Epidermal melanocyte (primary cell): ENCODE data around the gene KITLG.
"Not testable (repeated sequence)": the region's sequence is repeated elsewhere in the genome, so short reads cannot be mapped to it uniquely, and the experiment has no call there.

Source experiments
- DNase-seq: peaks from one replicate; pipeline ENCODE4 v3.0.0; 2011; ENCODE audit warnings: low spot score; ENCODE audit not compliant: insufficient read length

KITLG gene

GRCh38 chr12:88576866-88577265 is 3.4 kb downstream of the KITLG start:
- no peak for DNase-seq

DNA sequence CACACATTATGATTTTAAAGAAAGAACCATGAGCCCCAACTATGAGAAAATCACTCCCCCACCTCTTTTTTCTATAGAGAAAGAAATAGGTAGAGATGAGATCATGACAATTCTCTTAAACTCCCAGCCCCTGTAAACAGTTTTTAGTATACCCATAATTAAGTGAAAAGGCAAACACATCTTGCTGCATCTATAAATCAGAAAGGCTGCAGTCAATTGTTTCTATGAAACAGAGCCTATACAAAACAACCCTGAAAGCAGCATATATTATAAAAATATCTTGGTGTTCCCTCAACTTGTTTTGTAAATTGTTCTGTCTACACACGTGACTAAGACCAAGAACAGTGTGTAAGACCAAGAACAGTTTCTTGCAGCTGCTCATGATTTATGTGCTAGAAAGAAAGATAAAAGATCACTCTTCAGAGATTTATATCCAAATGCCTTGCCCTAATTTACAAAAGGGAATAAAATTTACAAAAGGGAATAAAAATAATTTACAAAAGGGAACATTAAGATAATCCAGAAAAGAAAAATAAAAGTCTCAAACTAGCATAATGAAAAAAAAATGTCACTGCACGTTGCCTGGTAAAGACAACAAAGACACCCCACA is 4.8 kb downstream of the KITLG start:
- no peak for DNase-seq

DNA sequence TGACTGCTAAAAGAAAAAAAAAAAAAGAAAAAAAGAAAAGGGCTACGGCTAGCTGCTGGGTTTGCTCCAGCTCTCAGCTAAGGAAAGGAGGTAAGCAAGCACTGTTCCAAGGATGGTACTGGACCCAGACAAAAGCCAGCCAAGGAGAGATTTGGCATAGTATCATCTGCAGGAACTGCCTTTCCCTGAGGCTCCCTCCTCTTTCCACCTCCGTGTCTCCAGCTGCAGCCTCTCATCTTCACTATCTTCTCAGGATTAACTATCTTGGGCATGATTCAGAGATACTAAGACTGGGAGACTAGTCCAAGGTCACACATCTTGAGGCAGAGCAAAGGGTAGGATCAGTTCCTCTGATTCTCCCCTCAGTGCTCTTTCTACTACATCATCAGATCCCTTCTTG is 6.0 kb downstream of the KITLG start:
- DNase-seq = no peak

DNA sequence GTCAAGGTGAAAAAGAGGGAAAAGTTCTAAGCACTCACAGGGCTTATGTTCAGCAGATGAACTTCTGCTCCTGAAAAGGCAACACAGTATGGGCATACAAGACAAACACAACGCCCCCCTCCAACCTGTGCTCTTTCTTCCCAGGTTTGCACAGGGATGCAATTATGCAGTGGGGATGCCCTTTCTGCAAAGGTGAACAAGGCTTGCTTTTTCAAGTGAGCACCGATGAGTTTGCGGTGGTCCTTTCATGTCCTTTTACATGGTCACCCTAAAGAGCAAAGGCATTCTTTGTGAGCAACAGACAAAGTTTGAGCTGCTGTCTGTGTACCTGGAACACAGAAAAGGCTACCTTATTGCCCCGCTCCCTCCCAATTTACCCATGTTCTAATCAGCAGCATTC is 6.7 kb downstream of the KITLG start:
- no peak for DNase-seq

- no peak for DNase-seq
Observed at GRCh38 chr12:88572781-88573549, 7.3 kb downstream of the KITLG start.

DNA sequence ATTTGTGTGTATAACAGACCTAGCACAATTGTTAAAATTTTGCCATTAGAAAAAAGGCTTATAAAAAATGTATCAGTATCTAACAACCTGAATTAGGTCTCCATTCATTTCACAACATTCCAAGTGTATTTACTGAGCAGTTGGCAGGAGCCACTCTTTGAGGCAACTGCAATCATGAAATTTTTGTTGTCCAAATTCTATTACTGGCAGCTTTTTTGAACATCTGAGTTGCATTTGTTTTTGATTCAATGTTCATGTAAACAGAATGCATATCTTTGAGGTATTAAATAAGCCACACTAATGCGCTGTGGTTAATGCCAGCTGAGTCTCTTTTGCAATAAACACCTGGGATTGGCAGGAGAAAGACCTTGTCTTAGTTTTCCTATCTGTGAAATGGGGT is 8.7 kb downstream of the KITLG start:
- DNase-seq = no peak

GRCh38 chr12:88570103-88570502 is 10.2 kb downstream of the KITLG start:
- no peak for DNase-seq

DNA sequence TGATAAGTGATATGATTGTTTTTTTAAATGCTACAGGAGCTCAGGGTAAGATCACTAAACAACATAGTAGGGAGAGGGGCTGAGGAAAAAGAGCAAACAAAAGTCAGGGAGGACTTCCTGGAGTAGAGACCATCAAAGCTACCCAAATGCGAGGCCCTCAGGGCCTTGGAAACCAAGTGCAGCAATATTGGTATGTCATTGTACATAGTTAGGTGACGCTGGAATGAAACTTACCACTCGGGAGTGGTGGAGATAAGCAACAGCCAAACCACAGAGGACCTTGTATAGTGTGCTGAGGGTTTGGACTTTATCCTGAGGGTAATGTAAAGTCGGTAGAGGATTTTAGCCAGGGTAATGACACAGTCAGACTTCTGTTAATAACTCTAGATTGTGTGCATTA is 13.8 kb downstream of the KITLG start:
- DNase-seq = no peak

DNA sequence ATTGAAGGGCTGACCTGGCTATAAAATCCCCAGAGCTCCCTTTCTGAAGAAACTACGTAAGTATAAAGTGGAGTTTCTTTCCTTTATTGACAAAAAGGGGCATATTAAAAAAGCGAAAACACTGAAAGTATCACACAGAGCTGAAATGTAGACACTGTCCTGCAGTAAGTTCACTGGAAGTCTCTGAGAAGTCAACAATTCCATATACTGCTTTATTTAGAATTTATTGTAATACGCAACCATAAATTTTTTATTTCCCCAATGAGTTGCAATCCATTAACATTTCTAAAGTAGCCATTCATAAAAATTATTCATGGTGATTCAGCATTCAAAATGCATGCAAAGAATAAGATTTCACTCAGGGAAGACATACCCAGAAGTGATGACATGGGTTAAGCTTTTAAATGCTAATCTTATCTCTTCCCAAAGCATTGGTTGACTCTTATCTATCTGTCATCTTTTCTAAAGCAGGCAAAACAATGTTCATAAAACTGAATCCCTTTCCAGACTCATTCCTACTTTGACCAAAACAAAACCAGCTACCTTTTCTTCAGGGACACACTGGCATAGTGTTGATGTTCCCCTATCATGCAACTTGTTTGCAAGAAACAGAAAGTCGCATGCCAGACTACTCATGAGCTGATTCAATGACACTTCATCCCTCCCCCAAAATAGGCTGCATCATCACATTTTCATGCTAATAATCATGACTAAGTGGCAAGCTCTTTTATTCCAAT is 17.3 kb downstream of the KITLG start:
- DNase-seq = no peak

- no peak for DNase-seq
Observed at GRCh38 chr12:88562151-88562550, 18.1 kb downstream of the KITLG start.

DNA sequence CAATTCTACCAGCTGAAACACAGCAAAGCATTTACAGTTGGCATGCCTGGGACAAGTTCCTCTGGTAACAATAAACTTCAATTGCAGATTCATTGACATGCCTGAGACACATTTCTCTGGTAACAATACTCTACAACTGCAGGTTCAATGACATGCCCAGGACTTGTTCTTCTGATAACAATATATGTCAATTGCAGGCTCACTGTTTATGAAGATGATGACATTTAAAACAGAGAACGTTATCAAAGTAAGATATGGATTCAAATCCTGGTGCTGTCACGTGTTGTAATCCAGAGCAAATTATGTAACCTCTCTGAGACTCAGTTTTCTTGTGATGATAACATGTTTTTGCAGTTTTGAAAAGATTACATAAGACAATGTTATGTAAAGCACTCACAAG is 20.5 kb downstream of the KITLG start:
- DNase-seq = no peak

DNA sequence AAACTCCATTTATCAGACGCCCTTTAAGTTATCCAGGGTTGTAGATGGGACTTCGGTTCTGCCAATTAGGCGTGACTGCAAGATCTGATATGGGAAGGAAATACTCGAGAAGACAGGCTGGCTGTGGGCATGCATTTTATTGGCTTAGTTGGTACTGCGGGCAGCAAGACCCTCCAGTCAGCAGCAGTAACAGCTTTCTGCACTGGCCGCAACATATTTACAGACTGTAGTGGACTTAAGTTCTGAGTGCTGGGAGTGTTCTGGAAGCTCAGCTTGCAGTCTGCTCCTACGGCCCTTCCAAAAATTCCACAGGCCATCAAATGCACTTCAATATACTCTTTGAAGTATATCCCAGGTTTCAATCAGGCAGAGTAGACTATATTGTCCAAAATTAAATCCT is 21.1 kb downstream of the KITLG start:
- no peak for DNase-seq

- DNase-seq = no peak
Observed at GRCh38 chr12:88558340-88558867, 21.9 kb downstream of the KITLG start.

GRCh38 chr12:88556213-88556774 is 24.0 kb downstream of the KITLG start:
- DNase-seq = no peak

- DNase-seq = peak; percentile 28
Observed at GRCh38 chr12:88553941-88554658, 26.2 kb downstream of the KITLG start.

DNA sequence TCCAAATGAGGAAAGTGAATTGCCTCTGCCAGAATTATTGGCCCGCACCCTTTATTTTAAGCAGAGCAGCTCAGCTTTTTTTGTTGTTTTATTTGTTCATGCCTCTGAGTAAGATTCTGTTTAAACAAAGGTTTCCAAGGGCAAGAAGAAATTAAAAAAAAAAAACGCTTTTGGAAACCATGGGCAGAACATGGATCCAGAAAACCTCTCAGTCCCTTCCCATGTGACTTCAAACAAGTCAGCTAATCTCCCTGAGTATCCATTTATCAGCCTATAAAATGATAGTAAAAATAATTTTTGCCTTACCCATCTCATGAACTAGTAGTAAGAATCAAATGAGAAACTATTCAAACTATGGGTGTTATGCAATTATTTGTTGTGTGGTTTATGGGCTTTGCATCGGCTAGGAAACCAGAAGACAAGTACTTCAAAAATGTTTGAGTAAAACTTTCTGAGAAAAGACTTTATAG is 27.6 kb downstream of the KITLG start:
- DNase-seq = no peak

DNA sequence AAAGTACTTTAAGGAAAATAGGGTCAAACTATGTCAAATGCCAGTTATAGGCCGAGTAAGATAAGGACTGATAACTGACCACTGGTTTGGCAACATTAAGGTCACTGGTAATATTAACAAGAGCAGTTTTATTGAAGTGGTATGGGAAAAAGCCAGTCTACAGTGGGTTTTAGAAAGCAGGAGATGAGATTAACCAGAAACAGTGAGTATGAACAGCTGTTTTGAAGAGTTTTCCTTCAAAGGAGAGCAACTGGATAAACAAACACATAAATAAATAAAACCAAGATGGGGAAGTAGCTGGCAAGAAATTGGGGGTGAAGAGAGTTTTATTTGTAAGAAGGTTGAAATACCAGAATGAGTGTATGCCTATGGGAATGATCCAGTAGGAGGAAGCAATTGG is 30.3 kb downstream of the KITLG start:
- DNase-seq = no peak

DNA sequence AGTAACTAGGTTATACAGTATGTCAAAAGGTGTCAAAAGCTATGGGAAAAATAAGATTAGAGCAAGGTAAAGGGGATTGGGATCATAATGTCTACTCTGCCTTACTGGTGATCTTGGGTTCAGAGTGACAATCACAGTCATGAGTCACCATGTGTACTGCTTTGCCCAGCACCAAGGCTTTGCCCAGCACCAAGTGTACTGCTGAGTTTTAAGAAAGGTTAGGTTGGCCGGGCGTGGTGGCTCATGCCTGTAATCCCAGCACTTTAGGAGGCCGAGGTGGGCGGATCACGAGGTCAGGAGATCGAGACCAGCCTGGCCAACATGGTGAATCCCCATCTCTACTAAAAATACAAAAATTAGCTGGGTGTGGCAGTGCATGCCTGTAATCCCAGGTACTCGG is 32.3 kb downstream of the KITLG start:
- DNase-seq = not testable (repeated sequence)

DNA sequence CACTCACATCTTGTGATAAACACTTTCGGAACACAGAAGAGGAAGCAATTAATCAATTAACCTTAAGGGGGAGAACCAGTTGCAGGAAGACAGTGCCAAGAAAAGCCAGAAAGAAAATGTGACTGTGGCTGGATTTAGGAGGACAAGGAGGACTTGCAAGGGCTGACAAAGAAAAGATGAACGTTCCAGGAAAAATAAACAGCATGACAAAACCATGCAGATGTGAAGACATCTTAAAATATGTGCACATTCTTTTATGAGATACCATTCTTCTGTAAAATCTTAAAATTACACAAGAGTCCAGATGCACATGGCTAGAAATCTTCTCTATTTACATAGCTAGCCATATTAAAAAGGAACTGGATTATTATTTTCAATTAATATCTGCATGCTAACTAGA is 33.4 kb downstream of the KITLG start:
- DNase-seq = no peak

- no peak for DNase-seq
Observed at GRCh38 chr12:88546226-88546625, 34.0 kb downstream of the KITLG start.
